Activated CD8-positive, alpha-beta memory T cell treated with anti-CD3 and anti-CD28 coated beads for 1 hour (primary cell): ENCODE measurements around the gene P2RX4.
"Not testable (repeated sequence)": the region's sequence is repeated elsewhere in the genome, so short reads cannot be mapped to it uniquely, and the experiment has no call there.

ENCODE experiments used
- DNase-seq, 2 donors: peaks; one replicate each; pipeline ENCODE4 v3.0.0-alpha.2; 2020; ENCODE audit warnings: low read depth in 1 of 2; ENCODE audit errors: extremely low read depth in 1 of 2

Gene P2RX4

GRCh38 chr12:121264951-121265515 lies 55.1 kb downstream of the P2RX4 start:
- no peak for DNase-seq

GRCh38 chr12:121267822-121268221 lies 57.9 kb downstream of the P2RX4 start:
- no peak for DNase-seq

GRCh38 chr12:121273364-121273896 lies 63.5 kb downstream of the P2RX4 start:
- no peak for DNase-seq

GRCh38 chr12:121274036-121274763 lies 64.3 kb downstream of the P2RX4 start:
- no peak for DNase-seq

- DNase-seq = no peak
Measured at GRCh38 chr12:121277374-121277759, 67.4 kb downstream of the P2RX4 start.

GRCh38 chr12:121278169-121279070 lies 68.5 kb downstream of the P2RX4 start:
- no peak for DNase-seq

- DNase-seq = no peak
Measured at GRCh38 chr12:121279071-121279375, 69.1 kb downstream of the P2RX4 start.

- no peak for DNase-seq
Measured at GRCh38 chr12:121279507-121279915, 69.6 kb downstream of the P2RX4 start.

GRCh38 chr12:121280531-121280930 lies 70.6 kb downstream of the P2RX4 start:
- not testable (repeated sequence) for DNase-seq

- DNase-seq = not testable (repeated sequence)
Measured at GRCh38 chr12:121281116-121281515, 71.2 kb downstream of the P2RX4 start.

GRCh38 chr12:121282072-121282742 lies 72.3 kb downstream of the P2RX4 start:
- no peak for DNase-seq

GRCh38 chr12:121282910-121283309 lies 73.0 kb downstream of the P2RX4 start:
- not testable (repeated sequence) for DNase-seq

- no peak for DNase-seq
Measured at GRCh38 chr12:121283388-121283787, 73.5 kb downstream of the P2RX4 start.
